KMS-11 (cell line): Measurements from ENCODE around the gene IMMP2L.

Source experiments
- H2AFZ ChIP-seq: fragments of 200-600 bp; sonication (generic); 2 replicates; pipeline ENCODE4 v1.6.1; 2016; ENCODE audit warnings: antibody characterized with exemption, mixed run types, low read depth
- H3K27ac ChIP-seq: fragments of 200-600 bp; sonication (generic); 2 replicates; pipeline ENCODE4 v1.6.1; 2016; ENCODE audit warnings: mild to moderate bottlenecking, mixed run types
- H3K27me3 ChIP-seq: fragments of 200-600 bp; sonication (generic); 2 replicates; pipeline ENCODE4 v1.6.1; 2017; ENCODE audit warnings: mild to moderate bottlenecking, low read depth, mixed run types, moderate library complexity; ENCODE audit not compliant: insufficient read depth
- H3K36me3 ChIP-seq: fragments of 200-600 bp; sonication (generic); 2 replicates; pipeline ENCODE4 v1.6.1; 2017; ENCODE audit warnings: mild to moderate bottlenecking, mixed run types; ENCODE audit not compliant: insufficient read depth
- H3K4me1 ChIP-seq: fragments of 200-600 bp; sonication (generic); 2 replicates; pipeline ENCODE4 v1.6.1; 2016; ENCODE audit warnings: mild to moderate bottlenecking, low read depth, mixed run types; ENCODE audit not compliant: poor library complexity, severe bottlenecking
- H3K4me2 ChIP-seq: fragments of 200-600 bp; sonication (generic); 2 replicates; pipeline ENCODE4 v1.7.0; 2016; ENCODE audit warnings: mild to moderate bottlenecking, mixed run types
- H3K4me3 ChIP-seq: fragments of 200-600 bp; sonication (generic); IDR thresholded peaks from 2 replicates; pipeline ENCODE4 v1.6.1; 2017; ENCODE audit warnings: low read depth, low read length, mixed read lengths; ENCODE audit not compliant: insufficient read depth
- H3K79me2 ChIP-seq: fragments of 200-600 bp; sonication (generic); 2 replicates; pipeline ENCODE4 v1.6.1; 2016; ENCODE audit warnings: low read depth, mixed run types; ENCODE audit not compliant: insufficient read depth
- H3K9ac ChIP-seq: fragments of 200-600 bp; sonication (generic); 2 replicates; pipeline ENCODE4 v1.6.1; 2016; ENCODE audit warnings: mild to moderate bottlenecking, mixed run types
- H4K20me1 ChIP-seq: fragments of 200-600 bp; sonication (generic); 2 replicates; pipeline ENCODE4 v1.6.1; 2016; ENCODE audit warnings: mild to moderate bottlenecking, mixed run types; ENCODE audit not compliant: insufficient read depth
- TF ChIP-seq, protein P1 (sequence below): fragments of 200-600 bp; sonication (generic); conservative IDR thresholded peaks from 2 replicates; pipeline ENCODE4 v1.6.1; 2017; ENCODE audit warnings: low read depth, mild to moderate bottlenecking, antibody characterized with exemption, low read length, moderate library complexity, mixed read lengths

IMMP2L gene

DNA sequence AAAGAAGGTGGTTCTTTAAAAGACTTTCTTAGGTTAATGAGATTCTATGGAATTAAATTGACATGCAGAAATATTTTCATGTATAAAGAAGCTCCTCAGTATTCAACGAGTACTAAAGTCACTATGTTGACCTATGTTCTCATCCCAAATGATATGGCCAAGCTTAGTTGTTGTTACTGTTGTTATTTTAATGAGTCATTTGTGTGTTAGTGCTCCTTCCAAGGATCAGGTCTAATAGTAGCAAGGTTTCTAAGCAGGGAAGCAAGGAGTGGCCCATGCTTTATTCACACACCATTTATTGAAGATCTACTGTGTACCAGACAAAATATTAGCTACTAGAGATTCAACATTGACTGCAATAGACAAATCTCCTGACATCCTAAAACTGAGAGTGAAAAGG lies 429.5 kb downstream of the IMMP2L start:
- Histone ChIP-seq H3K27me3 (no peaks in the 10 kb centered on the region), H2AFZ (no peak overlapping the region), H3K36me3 (no peaks in the 10 kb centered on the region), H3K27ac (no peak overlapping the region), H3K4me1 (no peaks in the 10 kb centered on the region), H4K20me1 (no peaks in the 10 kb centered on the region), H3K4me3 (no peak overlapping the region), H3K4me2 (no peak overlapping the region), H3K79me2 (no peaks in the 10 kb centered on the region), H3K9ac (no peak overlapping the region)
- TF ChIP-seq, protein P1, sequence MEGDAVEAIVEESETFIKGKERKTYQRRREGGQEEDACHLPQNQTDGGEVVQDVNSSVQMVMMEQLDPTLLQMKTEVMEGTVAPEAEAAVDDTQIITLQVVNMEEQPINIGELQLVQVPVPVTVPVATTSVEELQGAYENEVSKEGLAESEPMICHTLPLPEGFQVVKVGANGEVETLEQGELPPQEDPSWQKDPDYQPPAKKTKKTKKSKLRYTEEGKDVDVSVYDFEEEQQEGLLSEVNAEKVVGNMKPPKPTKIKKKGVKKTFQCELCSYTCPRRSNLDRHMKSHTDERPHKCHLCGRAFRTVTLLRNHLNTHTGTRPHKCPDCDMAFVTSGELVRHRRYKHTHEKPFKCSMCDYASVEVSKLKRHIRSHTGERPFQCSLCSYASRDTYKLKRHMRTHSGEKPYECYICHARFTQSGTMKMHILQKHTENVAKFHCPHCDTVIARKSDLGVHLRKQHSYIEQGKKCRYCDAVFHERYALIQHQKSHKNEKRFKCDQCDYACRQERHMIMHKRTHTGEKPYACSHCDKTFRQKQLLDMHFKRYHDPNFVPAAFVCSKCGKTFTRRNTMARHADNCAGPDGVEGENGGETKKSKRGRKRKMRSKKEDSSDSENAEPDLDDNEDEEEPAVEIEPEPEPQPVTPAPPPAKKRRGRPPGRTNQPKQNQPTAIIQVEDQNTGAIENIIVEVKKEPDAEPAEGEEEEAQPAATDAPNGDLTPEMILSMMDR: no peak

DNA sequence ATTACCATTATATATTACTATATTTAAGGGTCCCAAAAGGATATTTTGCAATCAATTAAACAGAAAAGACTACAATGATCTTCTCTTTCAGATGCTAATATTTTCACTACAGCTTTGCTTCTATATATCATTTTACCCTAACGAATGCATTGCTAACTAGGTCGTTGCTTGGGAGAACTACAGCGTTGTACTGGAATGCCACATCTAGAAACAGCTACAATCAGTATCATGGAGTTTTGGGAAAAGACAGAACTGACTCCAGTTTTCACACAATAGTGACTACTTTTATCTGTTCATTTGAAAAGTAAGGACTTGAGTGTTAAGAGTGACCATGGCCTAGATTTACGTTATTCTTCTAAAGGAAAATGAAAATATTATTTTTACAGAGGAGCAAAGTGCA lies 432.9 kb downstream of the IMMP2L start:
- Histone ChIP-seq H3K4me2 (no peak overlapping the region), H4K20me1 (no peaks in the 10 kb centered on the region), H3K4me1 (no peaks in the 10 kb centered on the region), H2AFZ (no peak overlapping the region), H3K4me3 (no peak overlapping the region), H3K27ac (no peak overlapping the region), H3K36me3 (no peaks in the 10 kb centered on the region), H3K27me3 (no peaks in the 10 kb centered on the region), H3K9ac (no peak overlapping the region), H3K79me2 (no peaks in the 10 kb centered on the region)
- TF ChIP-seq, protein P1: no peak

DNA sequence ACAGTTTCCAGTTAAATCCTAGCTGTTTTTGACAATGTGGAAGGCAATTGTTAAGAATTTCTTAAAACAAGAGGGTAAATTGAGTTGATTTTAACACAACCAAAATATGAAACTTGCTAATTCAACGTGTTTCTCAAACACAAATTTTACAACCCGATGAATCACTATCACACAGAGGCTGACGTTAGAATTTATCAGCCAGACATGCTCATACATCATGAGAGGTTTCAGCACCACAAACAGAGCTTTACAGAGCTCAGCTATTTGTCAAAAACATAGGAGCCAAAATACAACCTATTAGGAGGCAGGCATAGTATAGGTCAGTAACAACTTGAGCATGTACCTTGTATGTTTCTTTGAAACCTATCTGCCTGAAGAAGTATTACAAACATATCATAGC lies 435.3 kb downstream of the IMMP2L start:
- Histone ChIP-seq H3K36me3 (no peaks in the 10 kb centered on the region), H3K9ac (no peak overlapping the region), H3K4me1 (no peaks in the 10 kb centered on the region), H3K27me3 (no peaks in the 10 kb centered on the region), H4K20me1 (no peaks in the 10 kb centered on the region), H3K4me2 (no peak overlapping the region), H3K27ac (no peak overlapping the region), H2AFZ (no peak overlapping the region), H3K4me3 (no peak overlapping the region), H3K79me2 (no peaks in the 10 kb centered on the region)
- TF ChIP-seq, protein P1: no peak

DNA sequence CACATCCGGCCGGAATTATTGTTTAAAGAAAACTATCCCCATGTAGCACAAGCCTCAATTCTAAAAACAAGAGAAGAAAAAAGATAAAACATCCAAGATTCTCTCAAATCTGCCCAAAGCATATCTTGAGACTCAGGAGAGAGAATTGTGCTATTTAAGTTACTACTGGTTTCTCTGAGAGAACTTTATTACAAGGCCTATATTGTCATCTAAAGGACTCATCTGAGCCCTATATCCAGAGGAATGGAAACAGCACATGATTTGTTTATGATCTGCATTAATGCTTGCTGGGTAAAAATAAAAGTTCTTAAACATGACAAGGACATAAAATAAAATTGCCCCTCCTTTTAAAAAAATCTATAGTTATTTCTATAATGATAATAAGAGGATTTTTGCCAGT lies 446.3 kb downstream of the IMMP2L start:
- no peaks in the 10 kb centered on the region for H3K79me2 ChIP-seq
- no peaks in the 10 kb centered on the region for H3K36me3 ChIP-seq
- H3K27ac ChIP-seq: no peak overlapping the region
- peaks cover 12% of the 10 kb centered on the region for H3K4me1 ChIP-seq
- TF ChIP-seq, protein P1: no peak
- no peak overlapping the region for H3K4me3 ChIP-seq
- no peaks in the 10 kb centered on the region for H4K20me1 ChIP-seq
- H3K4me2 ChIP-seq: no peak overlapping the region
- H2AFZ ChIP-seq: no peak overlapping the region
- H3K27me3 ChIP-seq: no peaks in the 10 kb centered on the region
- H3K9ac ChIP-seq: no peak overlapping the region
